GM12872 (cell line): Measurements from ENCODE around the gene XPNPEP1.

Experiments
- CTCF ChIP-seq: IDR thresholded peaks from 3 replicates; pipeline ENCODE4 v1.5.1; 2011; ENCODE audit warnings: low read depth, mild to moderate bottlenecking, low read length, moderate library complexity; ENCODE audit not compliant: insufficient read depth

XPNPEP1 gene

GRCh38 chr10:109886781-109887140 lies 36.5 kb downstream of the XPNPEP1 start:
- TF ChIP-seq CTCF = no peak

GRCh38 chr10:109886037-109886780 lies 37.1 kb downstream of the XPNPEP1 start:
- TF ChIP-seq CTCF = no peak

- TF ChIP-seq CTCF = peak; percentile 96
Measured at GRCh38 chr10:109883859-109884771, 39.2 kb downstream of the XPNPEP1 start.

- TF ChIP-seq CTCF = no peak
Measured at GRCh38 chr10:109882251-109883057, 40.9 kb downstream of the XPNPEP1 start.

- TF ChIP-seq CTCF = no peak
Measured at GRCh38 chr10:109881769-109882057, 41.6 kb downstream of the XPNPEP1 start.

- TF ChIP-seq CTCF = no peak
Measured at GRCh38 chr10:109880886-109881768, 42.2 kb downstream of the XPNPEP1 start.
